SH-SY5Y (cell line): ENCODE measurements around the gene BTBD9.
A peak's percentile ranks its signal among the peaks of the same experiment; 100 is the strongest.

ENCODE experiments used
- GATA2 ChIP-seq: IDR thresholded peaks from 2 replicates; pipeline ENCODE4 v1.6.1; 2011; ENCODE audit warnings: mild to moderate bottlenecking, low read depth, low read length
- GATA3 ChIP-seq: IDR thresholded peaks from 2 replicates; pipeline ENCODE4 v1.6.1; 2011; ENCODE audit warnings: low read depth, mild to moderate bottlenecking, low read length, moderate library complexity

Gene BTBD9

GRCh38 chr6:38320843-38321242, 318.9 kb downstream of the BTBD9 start:
- TF ChIP-seq GATA3 (no peak), GATA2 (no peak)

- no peak for TF ChIP-seq GATA3
- TF ChIP-seq GATA2 = no peak
These were observed 319.4 kb downstream of the BTBD9 start for GRCh38 chr6:38320358-38320757.

GRCh38 chr6:38319256-38320212, 320.2 kb downstream of the BTBD9 start:
- no peak for TF ChIP-seq GATA3
- TF ChIP-seq GATA2 = no peak

GRCh38 chr6:38316099-38316868, 323.4 kb downstream of the BTBD9 start:
- TF ChIP-seq GATA3 (no peak), GATA2 (no peak)

- TF ChIP-seq GATA3 (no peak), GATA2 (no peak)
These were observed 328.5 kb downstream of the BTBD9 start for GRCh38 chr6:38311201-38311600.

GRCh38 chr6:38310061-38310460, 329.7 kb downstream of the BTBD9 start:
- TF ChIP-seq GATA2 (no peak), GATA3 (no peak)

GRCh38 chr6:38307740-38308139, 332.0 kb downstream of the BTBD9 start:
- TF ChIP-seq GATA2 = peak; percentile 69
- no peak; the same call in 1 of the 2 replicates for TF ChIP-seq GATA3

- TF ChIP-seq GATA2 (no peak), GATA3 (no peak)
These were observed 332.8 kb downstream of the BTBD9 start for GRCh38 chr6:38306931-38307330.

GRCh38 chr6:38305995-38306681, 333.6 kb downstream of the BTBD9 start:
- TF ChIP-seq GATA3 (no peak), GATA2 (no peak)

GRCh38 chr6:38302838-38303237, 336.9 kb downstream of the BTBD9 start:
- no peak for TF ChIP-seq GATA2
- no peak for TF ChIP-seq GATA3

- TF ChIP-seq GATA2 (no peak), GATA3 (no peak)
These were observed 337.6 kb downstream of the BTBD9 start for GRCh38 chr6:38302081-38302480.

- TF ChIP-seq GATA2 = no peak
- no peak for TF ChIP-seq GATA3
These were observed 349.5 kb downstream of the BTBD9 start for GRCh38 chr6:38290133-38290799.

- no peak for TF ChIP-seq GATA3
- no peak for TF ChIP-seq GATA2
These were observed 352.2 kb downstream of the BTBD9 start for GRCh38 chr6:38287487-38287886.
